ENCODE results near the gene SETD3. TPM values are rescaled to one million over a fixed set of nuclear protein-coding genes. Genes with fewer than 3 reads are reported as not detected.
A peak's percentile ranks its signal among the peaks of the same experiment; 100 is the strongest.

The SETD3 gene
- total RNA-seq, 2 donors from 2014 or later: 84.2 to 114 TPM

DNA sequence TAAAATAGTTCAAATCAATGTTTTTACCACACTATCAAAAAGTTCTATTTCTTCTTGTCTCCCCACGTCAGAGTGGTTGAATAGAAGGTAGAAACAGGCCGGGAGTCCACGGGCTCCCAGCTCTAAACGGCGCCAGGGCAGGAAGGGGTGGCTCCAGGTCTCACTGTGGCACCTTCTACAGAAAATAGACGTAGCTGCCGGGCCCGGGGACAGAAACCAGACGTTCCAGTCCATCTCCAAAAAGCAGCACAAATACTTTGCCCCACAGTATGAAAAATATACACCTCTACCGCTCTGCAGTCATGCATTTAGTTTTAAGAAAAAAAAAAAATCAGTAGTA lies 31.4 kb upstream of the SETD3 start:
- peaks cover 46% of the 10 kb centered on the region for H3K36me3 ChIP-seq
- peak overlapping the region in 1 of 2 donors; percentile 53 for H3K27ac ChIP-seq
- peaks cover 0 to 16% of the 10 kb centered on the region in 2 donors for H3K4me1 ChIP-seq
- peak; percentile 55 for DNase-seq (ENCODE audit: low spot score)
- no peak for TF ChIP-seq CTCF (IDR thresholded peaks at IDR 0.05)
- H3K4me3 ChIP-seq: no peak overlapping the region
- no peaks in the 10 kb centered on the region for H3K27me3 ChIP-seq
- H3K9me3 ChIP-seq: no peaks in the 10 kb centered on the region

- peak; percentile 57 for DNase-seq (ENCODE audit: low spot score)
- Histone ChIP-seq H3K27me3 (no peaks in the 10 kb centered on the region), H3K9me3 (no peaks in the 10 kb centered on the region), H3K27ac (peak overlapping the region in 1 of 2 donors; percentile 53), H3K4me3 (no peak overlapping the region), H3K4me1 (peaks cover 0 to 16% of the 10 kb centered on the region in 2 donors), H3K36me3 (peaks cover 51% of the 10 kb centered on the region)
- no peak for TF ChIP-seq CTCF (IDR thresholded peaks at IDR 0.05)
Observed at GRCh38 chr14:99511421-99512109, 30.9 kb upstream of the SETD3 start.

DNA sequence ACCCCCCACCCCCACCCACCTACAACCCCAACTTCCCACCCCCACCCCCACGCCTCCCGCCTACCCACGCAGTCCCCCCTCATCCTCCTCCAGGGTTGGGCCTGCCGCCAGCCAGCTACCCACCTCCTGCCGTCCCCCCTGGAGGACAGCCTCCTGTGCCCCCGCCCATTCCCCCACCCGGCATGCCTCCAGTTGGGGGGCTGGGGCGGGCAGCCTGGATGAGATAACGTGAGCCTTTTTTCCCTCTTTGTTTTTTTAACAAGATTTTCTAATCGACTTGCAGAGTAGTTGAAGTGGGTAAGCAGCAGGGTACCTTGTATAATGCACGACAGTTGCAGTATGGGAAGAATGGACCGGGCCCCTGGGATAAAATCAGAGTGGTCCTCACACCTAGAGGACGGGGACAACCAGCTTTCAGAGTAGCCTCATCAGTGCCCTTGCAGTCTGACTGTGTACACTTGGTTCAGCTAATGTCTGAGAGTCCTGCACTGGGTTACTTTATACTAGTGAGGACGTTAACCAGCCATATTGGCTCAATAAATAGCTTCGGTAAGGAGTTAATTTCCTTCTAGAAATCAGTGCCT lies 30.0 kb upstream of the SETD3 start:
- peaks cover 0 to 16% of the 10 kb centered on the region in 2 donors for H3K4me1 ChIP-seq
- peak; percentile 54 for DNase-seq (ENCODE audit: low spot score)
- no peak for TF ChIP-seq CTCF (IDR thresholded peaks at IDR 0.05)

DNA sequence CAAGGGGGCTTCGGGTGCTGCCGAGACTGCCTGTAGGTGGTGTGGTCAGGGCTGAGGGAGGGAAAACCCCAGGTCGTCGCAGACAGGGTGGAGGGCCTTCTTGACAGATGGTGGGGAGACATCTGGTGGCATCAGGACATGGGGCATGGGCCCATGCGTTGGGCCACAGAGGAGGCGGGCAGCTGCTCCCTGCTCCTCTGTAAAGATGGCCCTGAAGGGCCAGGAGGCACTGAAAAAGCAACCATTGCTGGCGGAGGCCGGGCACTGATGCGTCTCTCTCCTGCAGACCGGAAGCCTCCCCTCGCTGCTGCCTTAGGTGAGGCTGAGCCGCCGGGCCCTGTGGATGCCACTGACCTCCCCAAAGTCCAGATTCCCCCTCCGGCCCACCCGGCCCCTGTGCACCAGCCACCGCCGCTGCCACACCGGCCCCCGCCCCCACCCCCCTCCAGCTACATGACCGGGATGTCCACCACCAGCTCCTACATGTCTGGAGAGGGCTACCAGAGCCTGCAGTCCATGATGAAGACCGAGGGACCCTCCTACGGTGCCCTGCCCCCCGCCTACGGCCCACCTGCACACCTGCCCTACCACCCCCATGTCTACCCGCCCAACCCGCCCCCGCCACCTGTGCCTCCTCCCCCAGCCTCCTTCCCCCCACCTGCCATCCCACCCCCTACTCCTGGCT lies 29.4 kb upstream of the SETD3 start:
- Histone ChIP-seq H3K4me1 (peaks cover 0 to 16% of the 10 kb centered on the region in 2 donors), H3K36me3 (peaks cover 65% of the 10 kb centered on the region), H3K27ac (no peak overlapping the region)

More for the DNA sequence above, 30.0 kb upstream of the SETD3 start:
- H3K9me3 ChIP-seq: no peaks in the 10 kb centered on the region
- H3K4me3 ChIP-seq: no peak overlapping the region
- H3K36me3 ChIP-seq: peaks cover 60% of the 10 kb centered on the region
- H3K27ac ChIP-seq: peak overlapping the region in 1 of 2 donors; percentile 53
- no peaks in the 10 kb centered on the region for H3K27me3 ChIP-seq

More for the DNA sequence above, 29.4 kb upstream of the SETD3 start:
- Histone ChIP-seq H3K4me3 (no peak overlapping the region), H3K9me3 (no peaks in the 10 kb centered on the region), H3K27me3 (no peaks in the 10 kb centered on the region)
- no peak for TF ChIP-seq CTCF (IDR thresholded peaks at IDR 0.05)
- DNase-seq (ENCODE audit: low spot score): peak; percentile 51
